HCT116 (cell line): ENCODE measurements around the gene RPS6KA2. TPM values are rescaled to one million over a fixed set of nuclear protein-coding genes. Genes with fewer than 3 reads are reported as not detected.

Experiments used
- ATAC-seq: fragments of 200-7000 bp; cut with Tn5 transposase; 2 replicates; pipeline ENCODE4 v1.9.1; 2020; ENCODE audit warnings: mild to moderate bottlenecking, moderate library complexity
- BruUV-seq: library from RNA; stranded (reverse); fragments of 400-500 nt; replicated peaks from 2 replicates; lab custom pipeline; 2021; lab: Mats Ljungman, UMichigan
- CTCF ChIA-PET: fragments of 300-600 bp; sonication (Branson Sonifier 250); formaldehyde crosslinking; loops from one replicate; lab custom pipeline; 2021; ENCODE audit warnings: antibody characterized with exemption; lab: Charles Lee
- POLR2A ChIA-PET: fragments of 300-600, 350-600 bp; sonication (Branson Sonifier 250); formaldehyde crosslinking; loops from one replicate; lab custom pipeline; 2021; ENCODE audit warnings: antibody characterized with exemption; lab: Charles Lee
- RAD21 ChIA-PET, 2 experiments: fragments of 300-600 bp; sonication (Branson Sonifier 250); formaldehyde crosslinking; loops; one replicate each; lab custom pipeline; 2023; ENCODE audit warnings: low total read pairs in 2 of 2; ENCODE audit not compliant: uncharacterized antibody in 2 of 2, unreplicated experiment in 2 of 2, low non-redundant PET in 1 of 2; lab: Charles Lee
- DNase-seq: peaks from one replicate; pipeline ENCODE4 v3.0.0-alpha.2; 2010; ENCODE audit warnings: low read depth, low spot score
- H2AFZ ChIP-seq: fragments of 200-600 bp; shearing (Covaris generic), sonication (generic); 2 replicates; pipeline ENCODE4 v1.6.1; 2017; ENCODE audit warnings: low read depth, mixed run types, mixed read lengths, antibody characterized with exemption, low read length; ENCODE audit not compliant: poor library complexity, severe bottlenecking
- H3K27ac ChIP-seq: 2 replicates; pipeline ENCODE4 v1.5.1; 2012; ENCODE audit warnings: low read depth, low read length
- H3K27me3 ChIP-seq: fragments of 200-600 bp; sonication (generic); 2 replicates; pipeline ENCODE4 v1.6.1; 2016; ENCODE audit warnings: mixed run types, low read length, mixed read lengths; ENCODE audit not compliant: insufficient read depth
- H3K36me3 ChIP-seq, 2 experiments: fragments of 200-500 bp in 1 of 2; fragments of 200-600 bp in 1 of 2; sonication (Bioruptor generic) in 1 of 2; sonication (generic) in 1 of 2; 2 replicates each; pipeline versions ENCODE4 v1.5.1 to v1.6.1; 2014 to 2016; ENCODE audit warnings: low read length in 2 of 2, inconsistent platforms in 1 of 2, mixed read lengths in 1 of 2, mixed run types in 1 of 2; ENCODE audit not compliant: insufficient read depth in 2 of 2, control insufficient read depth in 1 of 2
- H3K4me1 ChIP-seq, 2 experiments: fragments of 200-600 bp in 1 of 2; sonication (generic) in 1 of 2; 2 replicates each; pipeline versions ENCODE4 v1.5.1 to v1.6.1; 2012 to 2017; ENCODE audit warnings: low read length in 2 of 2, inconsistent platforms in 1 of 2, mild to moderate bottlenecking in 1 of 2, mixed read lengths in 1 of 2, mixed run types in 1 of 2, moderate library complexity in 1 of 2; ENCODE audit not compliant: insufficient read depth in 2 of 2, control insufficient read depth in 1 of 2
- H3K4me2 ChIP-seq: fragments of 200-600 bp; sonication (generic); 2 replicates; pipeline ENCODE4 v1.6.1; 2017; ENCODE audit warnings: mixed run types, low read length, mixed read lengths
- H3K4me3 ChIP-seq, 2 experiments: fragments of 200-600 bp in 1 of 2; sonication (generic) in 1 of 2; replicated peaks in 1 of 2; 2 replicates each; pipeline ENCODE4 v1.5.1; 2011 to 2016; ENCODE audit warnings: low read length in 2 of 2, control low read depth in 1 of 2, low read depth in 1 of 2, mild to moderate bottlenecking in 1 of 2, mixed read lengths in 1 of 2, mixed run types in 1 of 2
- H3K79me2 ChIP-seq: fragments of 200-600 bp; sonication (generic); 2 replicates; pipeline ENCODE4 v1.6.1; 2017; ENCODE audit warnings: mild to moderate bottlenecking, mixed run types, low read length, moderate library complexity, mixed read lengths; ENCODE audit not compliant: insufficient read depth
- H3K9ac ChIP-seq: fragments of 200-600 bp; sonication (generic); 2 replicates; pipeline ENCODE4 v1.6.1; 2016; ENCODE audit warnings: low read length, mixed read lengths
- H3K9me2 ChIP-seq: fragments of 200-600 bp; sonication (generic), shearing (Covaris generic); 2 replicates; pipeline ENCODE4 v1.6.1; 2017; ENCODE audit warnings: mixed run types, mild to moderate bottlenecking, moderate library complexity; ENCODE audit not compliant: insufficient read depth
- H3K9me3 ChIP-seq, 2 experiments: fragments of 200-500 bp in 1 of 2; fragments of 200-600 bp in 1 of 2; sonication (Bioruptor generic) in 1 of 2; sonication (generic) in 1 of 2; 2 replicates each; pipeline ENCODE4 v1.6.1; 2014 to 2017; ENCODE audit warnings: low read length in 2 of 2, mixed read lengths in 2 of 2, inconsistent platforms in 1 of 2, low read depth in 1 of 2, mild to moderate bottlenecking in 1 of 2, mixed run types in 1 of 2, moderate library complexity in 1 of 2; ENCODE audit not compliant: control insufficient read depth in 1 of 2, insufficient read depth in 1 of 2
- H4K20me1 ChIP-seq: fragments of 200-600 bp; sonication (generic), shearing (Covaris generic); 2 replicates; pipeline ENCODE4 v1.6.1; 2017; ENCODE audit warnings: mixed run types, mild to moderate bottlenecking, moderate library complexity; ENCODE audit not compliant: insufficient read depth
- ATF3 ChIP-seq: IDR thresholded peaks from 2 replicates; pipeline ENCODE4 v1.6.1; 2012
- CBX3 ChIP-seq: IDR thresholded peaks from 2 replicates; pipeline ENCODE4 v1.6.1; 2012; ENCODE audit warnings: low read depth
- CEBPB ChIP-seq: IDR thresholded peaks from 2 replicates; pipeline ENCODE4 v1.6.1; 2012; ENCODE audit warnings: low read depth
- CTCF ChIP-seq, 3 experiments: fragments of 200-600 bp in 1 of 3; sonication (generic) in 1 of 3; IDR thresholded peaks in 2 of 3; conservative IDR thresholded peaks in 1 of 3; 2 replicates each; pipeline ENCODE4 v1.5.1; 2012 to 2017; ENCODE audit warnings: low read depth in 2 of 3, low read length in 2 of 3, antibody characterized with exemption in 1 of 3, borderline replicate concordance in 1 of 3, control low read depth in 1 of 3, mild to moderate bottlenecking in 1 of 3, mixed read lengths in 1 of 3, mixed run types in 1 of 3, moderate library complexity in 1 of 3; ENCODE audit not compliant: insufficient read depth in 1 of 3
- EGR1 ChIP-seq: IDR thresholded peaks from 2 replicates; pipeline ENCODE4 v1.6.1; 2012; ENCODE audit warnings: low read depth
- EZH2phosphoT487 ChIP-seq: fragments of 200-600 bp; IDR thresholded peaks from 2 replicates; pipeline ENCODE4 v1.6.1; 2018; ENCODE audit warnings: antibody characterized with exemption, borderline replicate concordance
- FOSL1 ChIP-seq: IDR thresholded peaks from 2 replicates; pipeline ENCODE4 v1.6.1; 2012; ENCODE audit warnings: low read depth
- JUND ChIP-seq: IDR thresholded peaks from 2 replicates; pipeline ENCODE4 v1.6.1; 2012
- RAD21 ChIP-seq: IDR thresholded peaks from 2 replicates; pipeline ENCODE4 v1.6.1; 2012; ENCODE audit warnings: low read depth, mild to moderate bottlenecking
- SRF ChIP-seq: IDR thresholded peaks from 2 replicates; pipeline ENCODE4 v1.6.1; 2012; ENCODE audit warnings: low read depth
- YY1 ChIP-seq: IDR thresholded peaks from 2 replicates; pipeline ENCODE4 v1.6.1; 2011; ENCODE audit warnings: low read length, low read depth, moderate library complexity, mild to moderate bottlenecking; ENCODE audit not compliant: insufficient replicate concordance; ENCODE audit errors: extremely low read depth
- ZNF274 ChIP-seq: fragments of 200-500 bp; sonication (Bioruptor generic); IDR thresholded peaks from 2 replicates; pipeline ENCODE4 v1.6.1; 2014; ENCODE audit warnings: mild to moderate bottlenecking, low read depth, low read length, inconsistent platforms
- intact Hi-C: fragments of 100-400 bp; cut with micrococcal nuclease; formaldehyde crosslinking; loops from 2 replicates; pipeline ENCODE4 v1.10.0; 2022
- total RNA-seq: library from RNA; stranded (reverse); gene quantifications from one replicate; pipeline ENCODE4 v1.2.1, GENCODE V29; 2021; ENCODE audit not compliant: unreplicated experiment

The RPS6KA2 gene
- total RNA-seq, 1 experiment from 2014 or later = 8.5 TPM

- Histone ChIP-seq H3K27me3 (no peaks in the 10 kb centered on the region), H3K36me3 (no peaks in the 10 kb centered on the region), H3K27ac (no peak overlapping the region), H2AFZ (no peak overlapping the region), H4K20me1 (no peaks in the 10 kb centered on the region), H3K9me3 (no peaks in the 10 kb centered on the region), H3K4me1 (peaks cover 20 to 26% of the 10 kb centered on the region in 2 experiments), H3K79me2 (no peaks in the 10 kb centered on the region), H3K4me3 (no peak overlapping the region), H3K9me2 (no peaks in the 10 kb centered on the region), H3K4me2 (no peak overlapping the region), H3K9ac (no peak overlapping the region)
- no TSS peak for BruUV-seq
- DNase-seq = no peak
- intact Hi-C loops = no loop called here
- TF ChIP-seq SRF = no peak
- TF ChIP-seq RAD21 = no peak
- no peak for TF ChIP-seq ATF3
- no peak for TF ChIP-seq EZH2phosphoT487
- no peak for TF ChIP-seq EGR1
- no peak for TF ChIP-seq FOSL1
- TF ChIP-seq YY1 = no peak
- no peak for TF ChIP-seq CTCF (IDR thresholded peaks at IDR 0.05 in 2 of 3, conservative IDR thresholded peaks at IDR 0.05 in 1 of 3; ENCODE audit: borderline replicate concordance in 1 of 3, insufficient read depth in 1 of 3, low read depth in 2 of 3, low read length in 2 of 3)
- TF ChIP-seq CEBPB = no peak
- TF ChIP-seq JUND = no peak
- TF ChIP-seq ZNF274 = no peak
- no peak for TF ChIP-seq CBX3
- ChIA-PET RAD21 (no interaction called here), CTCF (no interaction called here), POLR2A (no interaction called here)
- no peak for ATAC-seq
Observed at GRCh38 chr6:166560222-166560621, 66.8 kb downstream of the RPS6KA2 start.
